DND-41 (cell line): ENCODE measurements around the gene PTPRC.
"Not testable (repeated sequence)": the region's sequence is repeated elsewhere in the genome, so short reads cannot be mapped to it uniquely, and the experiment has no call there.

ENCODE experiments used
- ATAC-seq: fragments of 200-7000 bp; cut with Tn5 transposase; 3 replicates; pipeline ENCODE4 v1.9.1; 2021; ENCODE audit warnings: low read depth; ENCODE audit not compliant: insufficient read depth
- DNase-seq: peaks from one replicate; pipeline ENCODE4 v3.0.0-alpha.2; 2020
- H2AFZ ChIP-seq: 2 replicates; pipeline ENCODE4 v1.6.0; 2012; ENCODE audit warnings: low read depth, low read length
- H3K27ac ChIP-seq: 2 replicates; pipeline ENCODE4 v1.5.1; 2012; ENCODE audit warnings: low read length, inconsistent platforms
- H3K27me3 ChIP-seq: fragments of 200-600 bp; sonication (generic); 2 replicates; pipeline ENCODE4 v1.6.0; 2012; ENCODE audit warnings: low read length, mild to moderate bottlenecking, inconsistent platforms; ENCODE audit not compliant: insufficient read depth, poor library complexity
- H3K36me3 ChIP-seq: 2 replicates; pipeline ENCODE4 v1.5.1; 2012; ENCODE audit warnings: low read length, inconsistent platforms; ENCODE audit not compliant: insufficient read depth
- H3K4me1 ChIP-seq: 2 replicates; pipeline ENCODE4 v1.5.1; 2012; ENCODE audit warnings: mild to moderate bottlenecking, low read length; ENCODE audit not compliant: insufficient read depth
- H3K4me2 ChIP-seq: 2 replicates; pipeline ENCODE4 v1.6.0; 2012; ENCODE audit warnings: mild to moderate bottlenecking, moderate library complexity, low read length, inconsistent platforms; ENCODE audit not compliant: insufficient read depth
- H3K4me3 ChIP-seq, 2 experiments: fragments of 200-600 bp in 1 of 2; shearing (Covaris generic) in 1 of 2; 2 replicates each; pipeline ENCODE4 v1.5.1; 2012 to 2016; ENCODE audit warnings: inconsistent platforms in 2 of 2, low read length in 2 of 2, mild to moderate bottlenecking in 2 of 2, low read depth in 1 of 2, moderate library complexity in 1 of 2
- H3K79me2 ChIP-seq: 2 replicates; pipeline ENCODE4 v1.6.0; 2012; ENCODE audit warnings: low read length, inconsistent platforms; ENCODE audit not compliant: insufficient read depth
- H3K9ac ChIP-seq: 2 replicates; pipeline ENCODE4 v1.6.0; 2012; ENCODE audit warnings: low read depth, mild to moderate bottlenecking, inconsistent platforms, low read length, moderate library complexity
- H3K9me3 ChIP-seq: 2 replicates; pipeline ENCODE4 v1.5.1; 2012; ENCODE audit warnings: low read length, moderate library complexity, mild to moderate bottlenecking, inconsistent platforms; ENCODE audit not compliant: insufficient read depth, severe bottlenecking
- H4K20me1 ChIP-seq: 2 replicates; pipeline ENCODE4 v1.6.0; 2012; ENCODE audit warnings: low read length; ENCODE audit not compliant: insufficient read depth
- CTCF ChIP-seq: IDR thresholded peaks from 2 replicates; pipeline ENCODE4 v1.5.1; 2012; ENCODE audit warnings: borderline replicate concordance, low read length, moderate library complexity, mild to moderate bottlenecking; ENCODE audit not compliant: poor library complexity, severe bottlenecking; ENCODE audit errors: extremely low read depth
- EZH2 ChIP-seq: IDR thresholded peaks from 3 replicates; pipeline ENCODE4 v1.6.1; 2012; ENCODE audit warnings: borderline replicate concordance, low read depth, mild to moderate bottlenecking, moderate library complexity, low read length, inconsistent platforms; ENCODE audit not compliant: severe bottlenecking

PTPRC gene

GRCh38 chr1:198600906-198601305 is 37.9 kb upstream of the PTPRC start:
- Histone ChIP-seq H3K27ac (no peak overlapping the region), H3K9me3 (peaks cover 3% of the 10 kb centered on the region), H3K4me3 (no peak overlapping the region), H3K79me2 (no peaks in the 10 kb centered on the region), H3K9ac (no peak overlapping the region), H4K20me1 (no peaks in the 10 kb centered on the region), H2AFZ (no peak overlapping the region), H3K36me3 (no peaks in the 10 kb centered on the region), H3K4me2 (no peak overlapping the region), H3K27me3 (no peaks in the 10 kb centered on the region), H3K4me1 (peaks cover 27% of the 10 kb centered on the region)
- DNase-seq (no peak), ATAC-seq (no peak)
- TF ChIP-seq EZH2, result no peak
- no peak for TF ChIP-seq CTCF

- not testable (repeated sequence) for H3K9ac ChIP-seq, DNase-seq, H3K4me2 ChIP-seq, H3K4me3 ChIP-seq, H3K79me2 ChIP-seq, ATAC-seq, H3K9me3 ChIP-seq, H3K27me3 ChIP-seq, H4K20me1 ChIP-seq, H3K36me3 ChIP-seq, H2AFZ ChIP-seq, H3K27ac ChIP-seq
- peaks cover 31% of the 10 kb centered on the region for H3K4me1 ChIP-seq
Observed at GRCh38 chr1:198601310-198601709, 37.5 kb upstream of the PTPRC start.

GRCh38 chr1:198601936-198602889 is 36.6 kb upstream of the PTPRC start:
- Histone ChIP-seq H3K4me2 (no peak overlapping the region), H3K36me3 (no peaks in the 10 kb centered on the region), H3K79me2 (no peaks in the 10 kb centered on the region), H3K9me3 (peaks cover 3% of the 10 kb centered on the region), H3K4me1 (peaks cover 31% of the 10 kb centered on the region), H3K9ac (no peak overlapping the region), H3K27me3 (no peaks in the 10 kb centered on the region), H3K27ac (no peak overlapping the region), H3K4me3 (no peak overlapping the region), H2AFZ (no peak overlapping the region), H4K20me1 (no peaks in the 10 kb centered on the region)
- DNase-seq, result no peak
- TF ChIP-seq CTCF (no peak), EZH2 (no peak)
- ATAC-seq, result no peak

GRCh38 chr1:198604975-198605374 is 33.9 kb upstream of the PTPRC start:
- no peak overlapping the region for H3K4me2 ChIP-seq

More at GRCh38 chr1:198604975-198605374, 33.9 kb upstream of the PTPRC start:
- H3K27ac ChIP-seq, result no peak overlapping the region
- H3K9ac ChIP-seq, result no peak overlapping the region
- H3K9me3 ChIP-seq, result peaks cover 3% of the 10 kb centered on the region
- TF ChIP-seq EZH2 (no peak), CTCF (no peak)
- no peak for DNase-seq
- ATAC-seq, result no peak
- no peak overlapping the region for H3K4me3 ChIP-seq
- no peaks in the 10 kb centered on the region for H4K20me1 ChIP-seq
- H2AFZ ChIP-seq, result no peak overlapping the region
- no peaks in the 10 kb centered on the region for H3K36me3 ChIP-seq
- H3K27me3 ChIP-seq, result no peaks in the 10 kb centered on the region
- H3K79me2 ChIP-seq, result no peaks in the 10 kb centered on the region
- H3K4me1 ChIP-seq, result peaks cover 25% of the 10 kb centered on the region
